Suprapubic skin (tissue), 4 donors: ENCODE measurements around the gene TENM3. TPM values are rescaled to one million over a fixed set of nuclear protein-coding genes. Genes with fewer than 3 reads are reported as not detected.

Source experiments
- DNase-seq, 2 donors: peaks; one replicate each; pipeline ENCODE4 v3.0.0-alpha.2; 2019; ENCODE audit warnings: low spot score in 2 of 2
- H3K27ac ChIP-seq: fragments of 200-600 bp; sonication (generic); one replicate; pipeline ENCODE4 v1.5.1; 2019
- H3K27me3 ChIP-seq: fragments of 200-600 bp; sonication (generic); one replicate; pipeline ENCODE4 v1.5.1; 2019
- H3K36me3 ChIP-seq: fragments of 200-600 bp; sonication (generic); one replicate; pipeline ENCODE4 v1.5.1; 2019
- H3K4me1 ChIP-seq: fragments of 200-600 bp; sonication (generic); one replicate; pipeline ENCODE4 v1.5.1; 2019
- H3K4me3 ChIP-seq: fragments of 200-600 bp; sonication (generic); one replicate; pipeline ENCODE4 v1.5.1; 2019; ENCODE audit warnings: mild to moderate bottlenecking
- H3K9me3 ChIP-seq: fragments of 200-600 bp; sonication (generic); one replicate; pipeline ENCODE4 v1.5.1; 2019
- CTCF ChIP-seq, 2 donors: fragments of 200-600 bp in 1 of 2; fragments of 450-650 bp in 1 of 2; sonication (generic) in 1 of 2; IDR thresholded peaks; one replicate each; pipeline ENCODE4 v1.5.1; 2016 to 2019; ENCODE audit warnings: antibody characterized with exemption in 2 of 2, mild to moderate bottlenecking in 1 of 2, moderate library complexity in 1 of 2
- EP300 ChIP-seq: sonication (generic); formaldehyde crosslinking; IDR thresholded peaks from one replicate; pipeline ENCODE4 v1.6.1; 2017; ENCODE audit warnings: antibody characterized with exemption
- POLR2A ChIP-seq, 2 donors: fragments of 450-650 bp; IDR thresholded peaks; one replicate each; pipeline ENCODE4 v1.6.1; 2017; ENCODE audit warnings: antibody characterized with exemption in 2 of 2, mild to moderate bottlenecking in 2 of 2, moderate library complexity in 2 of 2
- POLR2AphosphoS5 ChIP-seq, 3 donors: sonication (generic); formaldehyde crosslinking; IDR thresholded peaks; one replicate each; pipeline ENCODE4 v1.6.1; 2017; ENCODE audit warnings: antibody characterized with exemption in 3 of 3
- WGBS: methylation state at CpG from one replicate; pipeline ENCODE4 v1.1.5; 2018; 5-methylcytosine and 5-hydroxymethylcytosine counted together
- total RNA-seq, 4 donors: library from RNA; depleted of rRNA; stranded (reverse); fragments of >200 nt; gene quantifications; one replicate each; pipeline ENCODE4 v1.1.0, GENCODE V29; 2016

TENM3 gene
- total RNA-seq, 4 donors from 2014 or later = 0.81 to 2.9 (median 1.8) TPM

DNA sequence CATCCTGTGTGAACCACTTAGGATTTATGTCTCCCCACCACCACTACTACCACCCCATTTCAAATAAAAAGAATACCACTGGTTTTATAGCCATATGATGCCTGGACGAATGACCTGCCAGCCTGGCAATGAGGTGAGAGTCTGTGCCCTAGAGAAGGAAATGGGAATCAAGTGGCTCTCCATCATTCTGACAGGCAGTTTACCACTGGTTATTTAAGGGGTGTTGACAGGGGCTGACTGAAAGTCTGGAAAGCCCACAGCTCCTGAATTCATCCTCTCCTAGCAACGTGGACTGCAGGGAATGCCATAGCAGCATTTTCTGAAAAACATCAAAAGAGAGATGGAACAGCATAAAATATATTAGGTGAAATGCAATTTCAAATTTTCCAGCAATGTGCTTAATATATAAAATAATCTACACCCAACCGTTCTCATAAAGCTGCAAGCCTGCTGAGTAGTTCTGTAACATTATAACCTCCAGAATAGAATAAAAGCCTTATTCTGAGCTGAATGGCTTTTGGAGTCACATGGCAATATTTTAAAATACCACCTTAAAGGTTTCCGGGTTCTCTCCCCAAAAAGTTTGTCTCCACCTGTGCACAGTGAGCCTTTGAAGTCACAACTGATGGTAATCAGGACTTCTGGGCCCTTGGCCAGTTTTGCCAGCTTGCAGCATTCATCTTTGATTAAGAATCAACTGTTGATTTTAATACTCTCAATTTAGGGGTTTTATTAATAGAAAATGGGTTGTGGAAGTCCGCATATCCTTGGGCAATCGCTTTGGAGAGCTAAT lies 552.4 kb downstream of the TENM3 start:
- no peak for TF ChIP-seq POLR2AphosphoS5 (IDR thresholded peaks at IDR 0.05)
- Histone ChIP-seq H3K9me3 (no peaks in the 10 kb centered on the region), H3K27ac (no peak overlapping the region), H3K4me3 (no peak overlapping the region), H3K4me1 (no peaks in the 10 kb centered on the region), H3K36me3 (no peaks in the 10 kb centered on the region), H3K27me3 (no peaks in the 10 kb centered on the region)
- 47% methylated on average over 6 of the region's 6 CpGs for WGBS
- DNase-seq = no peak

GRCh38 chr4:182799515-182800215 lies 556.5 kb downstream of the TENM3 start:
- Histone ChIP-seq H3K4me3 (no peak overlapping the region), H3K27me3 (no peaks in the 10 kb centered on the region), H3K27ac (no peak overlapping the region), H3K9me3 (no peaks in the 10 kb centered on the region), H3K4me1 (no peaks in the 10 kb centered on the region), H3K36me3 (no peaks in the 10 kb centered on the region)
- 99% methylated on average over 68 of the region's 85 CpGs for WGBS
- no peak for DNase-seq
- no peak for TF ChIP-seq CTCF (IDR thresholded peaks at IDR 0.05)
- TF ChIP-seq POLR2A (IDR thresholded peaks at IDR 0.05) = no peak
- TF ChIP-seq EP300 = no peak
- TF ChIP-seq POLR2AphosphoS5 (IDR thresholded peaks at IDR 0.05) = no peak

- Histone ChIP-seq H3K27ac (no peak overlapping the region), H3K27me3 (peaks cover 2% of the 10 kb centered on the region), H3K36me3 (no peaks in the 10 kb centered on the region), H3K4me1 (no peaks in the 10 kb centered on the region), H3K4me3 (no peak overlapping the region), H3K9me3 (no peaks in the 10 kb centered on the region)
- no peak for DNase-seq
- 94% methylated on average over 28 of the region's 29 CpGs for WGBS
- TF ChIP-seq CTCF (IDR thresholded peaks at IDR 0.05) = no peak
- no peak for TF ChIP-seq POLR2A (IDR thresholded peaks at IDR 0.05)
- no peak for TF ChIP-seq EP300
- no peak for TF ChIP-seq POLR2AphosphoS5 (IDR thresholded peaks at IDR 0.05)
Observed at GRCh38 chr4:182800216-182800515, 557.0 kb downstream of the TENM3 start.

DNA sequence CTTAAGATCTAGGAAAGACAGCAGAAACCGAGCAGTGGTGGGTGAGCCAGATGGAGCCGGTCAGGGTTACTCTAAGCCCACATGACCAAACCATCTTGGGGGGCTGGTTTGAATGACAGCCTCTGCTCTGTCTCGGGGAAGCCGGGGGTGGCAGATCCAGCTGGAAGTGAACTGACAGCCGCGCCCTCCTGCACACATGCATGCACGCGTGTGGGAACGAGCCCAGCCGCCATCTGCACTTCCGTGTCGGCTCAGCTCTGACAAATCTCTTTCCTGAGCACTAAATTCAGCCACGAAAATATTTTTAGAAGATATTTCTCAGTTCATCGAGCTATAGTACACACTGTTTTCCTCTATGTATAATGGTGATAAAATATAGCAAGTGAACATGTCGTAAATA lies 558.4 kb downstream of the TENM3 start:
- no peak overlapping the region for H3K4me3 ChIP-seq
- no peaks in the 10 kb centered on the region for H3K36me3 ChIP-seq
- no peak for DNase-seq
- H3K4me1 ChIP-seq = peaks cover 6% of the 10 kb centered on the region
- no peaks in the 10 kb centered on the region for H3K9me3 ChIP-seq
- TF ChIP-seq CTCF (IDR thresholded peaks at IDR 0.05) = no peak
- TF ChIP-seq POLR2A (IDR thresholded peaks at IDR 0.05) = no peak
- TF ChIP-seq POLR2AphosphoS5 (IDR thresholded peaks at IDR 0.05) = no peak
- TF ChIP-seq EP300 = no peak
- peaks cover 5% of the 10 kb centered on the region for H3K27me3 ChIP-seq
- 69% methylated on average over 15 of the region's 15 CpGs for WGBS
- no peak overlapping the region for H3K27ac ChIP-seq

- Histone ChIP-seq H3K27me3 (peaks cover 5% of the 10 kb centered on the region), H3K9me3 (no peaks in the 10 kb centered on the region), H3K36me3 (no peaks in the 10 kb centered on the region), H3K27ac (no peak overlapping the region), H3K4me1 (peaks cover 7% of the 10 kb centered on the region), H3K4me3 (no peak overlapping the region)
- TF ChIP-seq POLR2A (IDR thresholded peaks at IDR 0.05) (no peak), CTCF (IDR thresholded peaks at IDR 0.05) (no peak), POLR2AphosphoS5 (IDR thresholded peaks at IDR 0.05) (no peak), EP300 (no peak)
- no peak for DNase-seq
Observed at GRCh38 chr4:182802621-182803020, 559.4 kb downstream of the TENM3 start.
